ENCODE data around the gene KIAA1614. TPM values are rescaled to one million over a fixed set of nuclear protein-coding genes. Genes with fewer than 3 reads are reported as not detected.

KIAA1614 gene
- total RNA-seq, 4 donors from 2014 or later = 1.0 to 17.1 (median 6.6) TPM

DNA sequence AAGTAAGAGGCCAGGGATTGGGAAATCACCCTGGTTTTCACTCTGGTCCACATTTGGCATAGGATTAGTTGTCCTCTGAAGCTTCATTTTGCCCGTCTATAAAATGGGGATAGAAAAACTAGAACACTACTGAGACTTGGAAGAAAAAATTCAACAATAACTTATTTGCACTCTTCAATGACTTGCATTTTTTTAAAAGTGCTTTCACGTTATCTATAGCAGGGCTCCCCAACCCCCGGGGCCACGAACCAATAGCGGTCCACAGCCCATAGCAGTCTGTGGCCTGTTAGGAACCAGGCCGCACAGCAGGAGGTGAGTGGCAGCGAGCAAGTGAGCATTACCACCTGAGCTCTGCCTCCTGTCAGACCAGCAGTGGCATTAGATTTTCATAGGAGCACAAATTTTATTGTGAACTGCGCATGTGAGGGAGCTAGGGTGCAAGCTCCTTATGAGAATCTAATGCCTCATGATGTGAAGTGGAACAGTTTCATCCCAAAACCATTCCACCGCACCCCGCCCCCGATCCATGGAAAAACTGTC lies 2.8 kb downstream of the KIAA1614 start:
- Histone ChIP-seq H3K4me1 (no peaks in the 10 kb centered on the region), H3K9me3 (no peaks in the 10 kb centered on the region), H3K4me3 (no peak overlapping the region), H3K27ac (no peak overlapping the region), H3K36me3 (no peaks in the 10 kb centered on the region), H3K27me3 (no peaks in the 10 kb centered on the region)
- TF ChIP-seq, protein P1, sequence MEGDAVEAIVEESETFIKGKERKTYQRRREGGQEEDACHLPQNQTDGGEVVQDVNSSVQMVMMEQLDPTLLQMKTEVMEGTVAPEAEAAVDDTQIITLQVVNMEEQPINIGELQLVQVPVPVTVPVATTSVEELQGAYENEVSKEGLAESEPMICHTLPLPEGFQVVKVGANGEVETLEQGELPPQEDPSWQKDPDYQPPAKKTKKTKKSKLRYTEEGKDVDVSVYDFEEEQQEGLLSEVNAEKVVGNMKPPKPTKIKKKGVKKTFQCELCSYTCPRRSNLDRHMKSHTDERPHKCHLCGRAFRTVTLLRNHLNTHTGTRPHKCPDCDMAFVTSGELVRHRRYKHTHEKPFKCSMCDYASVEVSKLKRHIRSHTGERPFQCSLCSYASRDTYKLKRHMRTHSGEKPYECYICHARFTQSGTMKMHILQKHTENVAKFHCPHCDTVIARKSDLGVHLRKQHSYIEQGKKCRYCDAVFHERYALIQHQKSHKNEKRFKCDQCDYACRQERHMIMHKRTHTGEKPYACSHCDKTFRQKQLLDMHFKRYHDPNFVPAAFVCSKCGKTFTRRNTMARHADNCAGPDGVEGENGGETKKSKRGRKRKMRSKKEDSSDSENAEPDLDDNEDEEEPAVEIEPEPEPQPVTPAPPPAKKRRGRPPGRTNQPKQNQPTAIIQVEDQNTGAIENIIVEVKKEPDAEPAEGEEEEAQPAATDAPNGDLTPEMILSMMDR (IDR thresholded peaks at IDR 0.05) = no peak
- no peak for TF ChIP-seq POLR2A (IDR thresholded peaks at IDR 0.05)
- intact Hi-C loops (cut with DNase I; ENCODE audit: low total_unique reads) = no loop called here
- DNase-seq = no peak

DNA sequence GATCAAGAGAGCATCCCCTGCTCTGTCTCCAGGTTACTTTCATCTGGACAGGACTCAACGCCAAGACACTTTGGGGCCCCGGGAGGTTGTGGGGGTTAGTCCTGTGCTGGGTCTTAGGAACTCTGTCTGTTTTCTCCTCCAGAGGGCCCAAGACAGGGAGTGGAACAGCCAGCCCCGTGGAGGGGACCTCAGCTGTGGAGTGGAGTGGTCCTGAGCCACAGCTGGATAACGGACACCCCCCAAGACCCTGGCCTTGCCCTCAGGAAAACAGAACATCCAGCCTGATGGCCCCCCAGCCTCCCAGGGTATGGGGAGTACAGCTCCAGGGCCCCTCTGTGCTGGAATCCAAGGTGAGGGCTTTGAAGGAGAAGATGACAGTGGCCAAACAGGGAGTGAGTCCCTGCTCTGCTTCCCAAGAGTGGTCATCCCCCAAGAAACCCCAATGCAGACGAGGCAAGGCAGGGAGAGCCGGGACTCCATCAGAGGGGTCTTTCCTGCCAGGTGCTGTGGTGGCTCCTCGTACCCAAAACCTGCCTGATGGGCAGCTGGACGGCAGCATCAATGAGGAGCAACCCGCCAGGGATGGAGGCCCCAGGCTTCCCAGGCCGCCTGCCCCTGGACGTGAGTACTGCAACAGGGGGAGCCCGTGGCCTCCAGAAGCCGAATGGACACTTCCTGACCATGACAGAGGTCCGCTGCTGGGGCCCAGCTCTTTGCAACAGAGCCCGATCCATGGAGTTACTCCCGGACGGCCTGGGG lies 3.5 kb downstream of the KIAA1614 start:
- no peak for TF ChIP-seq POLR2A (IDR thresholded peaks at IDR 0.05)
- TF ChIP-seq, protein P1 (IDR thresholded peaks at IDR 0.05) = no peak
- DNase-seq = no peak
- Histone ChIP-seq H3K4me3 (no peak overlapping the region), H3K27me3 (no peaks in the 10 kb centered on the region), H3K9me3 (no peaks in the 10 kb centered on the region), H3K36me3 (no peaks in the 10 kb centered on the region), H3K4me1 (no peaks in the 10 kb centered on the region), H3K27ac (no peak overlapping the region)
- intact Hi-C loops (cut with DNase I; ENCODE audit: low total_unique reads) = no loop called here

DNA sequence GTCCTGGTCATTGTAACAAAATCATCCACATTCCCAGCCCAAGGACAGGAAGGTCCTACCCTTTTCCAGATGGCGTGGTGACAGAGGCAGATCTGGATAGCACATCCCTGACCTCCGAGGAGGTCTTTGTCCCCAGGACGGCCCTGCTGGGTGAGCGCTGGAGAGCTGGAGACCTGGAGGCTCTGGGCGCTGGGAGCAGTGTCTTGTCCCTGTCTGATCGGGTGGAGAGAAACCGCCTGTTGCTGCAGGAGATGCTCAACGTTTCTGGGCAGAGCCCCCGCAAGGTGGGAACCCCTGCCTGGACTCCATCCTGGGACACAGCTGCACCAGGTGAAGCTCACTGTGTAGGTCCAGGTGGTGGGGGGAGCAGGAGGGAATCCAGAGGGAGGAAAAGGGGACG lies 4.1 kb downstream of the KIAA1614 start:
- intact Hi-C loops (cut with DNase I; ENCODE audit: low total_unique reads) = no loop called here
- H3K27ac ChIP-seq = no peak overlapping the region

DNA sequence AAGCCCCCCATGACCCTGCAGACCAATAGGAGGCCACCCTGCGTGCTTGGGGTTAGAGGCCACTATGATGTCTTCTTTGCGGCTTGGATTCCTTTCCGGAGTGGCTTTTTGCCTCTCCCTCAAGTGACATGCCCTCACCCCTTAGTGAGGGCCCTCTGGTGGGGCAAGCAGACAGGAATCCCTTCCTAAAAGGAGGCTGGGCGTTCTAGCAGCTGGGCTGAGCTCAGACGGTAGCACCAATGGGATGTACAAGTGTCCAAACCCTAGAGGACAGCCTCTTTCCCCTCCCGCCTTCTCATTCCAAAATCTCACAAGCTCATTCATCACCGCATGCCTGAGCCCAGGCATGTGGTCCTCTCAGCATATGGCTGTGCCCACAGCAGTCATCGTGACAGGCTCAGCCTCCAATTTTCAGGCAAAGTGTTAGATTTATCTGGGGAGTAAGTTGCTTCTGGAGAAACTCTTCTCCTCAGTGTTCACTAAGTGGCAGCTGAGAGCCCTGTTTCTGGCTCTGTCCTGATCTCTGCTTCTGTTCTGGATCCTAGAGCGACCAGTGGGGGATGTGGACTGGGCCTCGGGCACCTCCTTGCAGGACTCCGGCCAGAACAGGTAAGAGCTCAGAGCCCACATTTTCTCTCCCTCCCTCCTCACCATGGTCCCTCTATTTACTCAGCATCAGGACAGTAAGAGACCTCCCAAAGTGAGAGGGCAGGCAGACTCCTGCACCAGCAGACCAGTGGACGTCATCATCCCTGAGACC lies 4.8 kb downstream of the KIAA1614 start:
- DNase-seq = no peak
- no peak for TF ChIP-seq POLR2A (IDR thresholded peaks at IDR 0.05)
- TF ChIP-seq, protein P1 (IDR thresholded peaks at IDR 0.05) = no peak
- intact Hi-C loops (cut with DNase I; ENCODE audit: low total_unique reads) = no loop called here
- Histone ChIP-seq H3K36me3 (no peaks in the 10 kb centered on the region), H3K4me3 (no peak overlapping the region), H3K4me1 (no peaks in the 10 kb centered on the region), H3K9me3 (no peaks in the 10 kb centered on the region), H3K27me3 (no peaks in the 10 kb centered on the region), H3K27ac (no peak overlapping the region)

More for the DNA sequence above, 4.1 kb downstream of the KIAA1614 start:
- Histone ChIP-seq H3K4me1 (no peaks in the 10 kb centered on the region), H3K27me3 (no peaks in the 10 kb centered on the region), H3K4me3 (no peak overlapping the region), H3K9me3 (no peaks in the 10 kb centered on the region), H3K36me3 (no peaks in the 10 kb centered on the region)
- no peak for DNase-seq
- no peak for TF ChIP-seq POLR2A (IDR thresholded peaks at IDR 0.05)
- TF ChIP-seq, protein P1 (IDR thresholded peaks at IDR 0.05) = no peak

DNA sequence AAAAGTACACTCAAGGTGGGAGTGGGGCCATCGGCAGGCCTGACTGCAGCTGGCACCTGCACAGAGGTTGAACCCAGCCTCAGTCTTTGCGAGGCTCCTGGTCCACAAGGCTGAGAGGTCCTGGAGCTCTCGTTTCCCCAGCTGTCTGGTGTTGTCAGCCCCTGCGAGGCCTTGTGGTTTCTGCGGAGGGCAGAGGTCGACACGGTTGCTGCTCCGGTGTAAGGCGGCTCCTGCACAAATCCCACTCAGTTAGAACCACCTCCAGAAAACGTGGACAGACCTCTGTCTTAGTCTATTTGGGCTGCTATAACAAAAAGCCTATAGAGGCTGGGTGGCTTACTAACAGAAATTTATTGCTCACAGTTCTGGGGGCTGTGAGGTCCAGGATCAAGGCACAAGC lies 5.8 kb downstream of the KIAA1614 start:
- Histone ChIP-seq H3K4me3 (no peak overlapping the region), H3K27me3 (no peaks in the 10 kb centered on the region), H3K4me1 (no peaks in the 10 kb centered on the region), H3K27ac (no peak overlapping the region), H3K36me3 (no peaks in the 10 kb centered on the region), H3K9me3 (no peaks in the 10 kb centered on the region)
- DNase-seq = no peak
- intact Hi-C loops (cut with DNase I; ENCODE audit: low total_unique reads) = no loop called here
- TF ChIP-seq POLR2A (IDR thresholded peaks at IDR 0.05) = no peak
- TF ChIP-seq, protein P1 (IDR thresholded peaks at IDR 0.05) = no peak
